Uterus (tissue), 4 donors: Measurements from ENCODE around the gene IZUMO3. TPM values are rescaled to one million over a fixed set of nuclear protein-coding genes. Genes with fewer than 3 reads are reported as not detected.

Experiments
- DNase-seq, 2 donors: peaks; one replicate each; pipeline ENCODE4 v3.0.0-alpha.2; 2019 to 2020
- H3K27ac ChIP-seq, 2 donors: fragments of 200-600 bp; sonication (generic); 1 replicate in 1 of 2; 2 replicates in 1 of 2; pipeline ENCODE4 v1.5.1; 2016 to 2018
- H3K27me3 ChIP-seq, 2 donors: fragments of 200-600 bp; sonication (generic); one replicate each; pipeline ENCODE4 v1.5.1; 2018 to 2019; ENCODE audit warnings: control low read depth in 1 of 2
- H3K36me3 ChIP-seq, 2 donors: fragments of 200-600 bp; sonication (generic); one replicate each; pipeline ENCODE4 v1.5.1; 2019; ENCODE audit warnings: control low read depth in 1 of 2
- H3K4me1 ChIP-seq, 2 donors: fragments of 200-600 bp; sonication (generic); one replicate each; pipeline ENCODE4 v1.5.1; 2018 to 2019; ENCODE audit warnings: control low read depth in 1 of 2
- H3K4me3 ChIP-seq, 2 donors: fragments of 200-600 bp; sonication (generic); 1 replicate in 1 of 2; 2 replicates in 1 of 2; pipeline ENCODE4 v1.5.1; 2018 to 2019; ENCODE audit warnings: mild to moderate bottlenecking in 1 of 2
- H3K9me3 ChIP-seq, 2 donors: fragments of 200-600 bp; sonication (generic); one replicate each; pipeline ENCODE4 v1.5.1; 2019; ENCODE audit warnings: control low read depth in 1 of 2
- POLR2A ChIP-seq, 2 donors: fragments of 450-650 bp; IDR thresholded peaks; one replicate each; pipeline ENCODE4 v1.6.1; 2016; ENCODE audit warnings: antibody characterized with exemption in 2 of 2, mild to moderate bottlenecking in 1 of 2, moderate library complexity in 1 of 2
- intact Hi-C: fragments of 100-400 bp; cut with DNase I; formaldehyde crosslinking; loops from one replicate; pipeline ENCODE4 v1.15.1; 2023; ENCODE audit warnings: low total_unique reads
- total RNA-seq, 4 donors: library from RNA; depleted of rRNA in 3 of 4; stranded (reverse); fragments of >200 nt in 3 of 4; gene quantifications; one replicate each; pipeline versions ENCODE4 v1.1.0 to v1.2.4, GENCODE V29; 2014 to 2023
- TF ChIP-seq, protein P1 (sequence below), 4 experiments: fragments of 200-600 bp in 2 of 4; fragments of 450-650 bp in 2 of 4; sonication (generic) in 2 of 4; IDR thresholded peaks; one replicate each; pipeline ENCODE4 v1.5.1; 2016 to 2019; ENCODE audit warnings: antibody characterized with exemption in 4 of 4, mild to moderate bottlenecking in 2 of 4, moderate library complexity in 1 of 4
- donor health status: DM: yes; HTN: yes; CAD: no.

IZUMO3 gene
- total RNA-seq, 4 donors from 2014 or later, result not detected

DNA sequence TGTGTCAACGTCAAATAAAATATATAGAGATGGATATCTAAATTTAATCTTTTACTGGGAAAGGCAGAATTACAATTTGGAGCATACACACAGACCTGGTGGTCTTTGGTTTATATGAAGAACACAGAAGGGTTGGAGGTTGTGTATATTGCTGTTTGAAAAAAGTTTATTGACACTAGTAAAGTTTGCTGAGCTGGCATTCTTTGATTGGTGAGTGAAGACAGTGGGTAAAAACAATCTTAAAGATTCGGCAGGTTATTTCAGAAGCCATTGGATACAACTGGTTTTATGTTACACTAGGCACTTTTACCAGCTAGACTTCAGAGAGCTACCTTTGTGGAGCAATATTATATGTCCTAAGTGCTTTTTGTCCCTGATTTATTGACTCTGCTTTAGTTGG, 27.2 kb downstream of the IZUMO3 start:
- H3K36me3 ChIP-seq, result peaks cover 0 to 3% of the 10 kb centered on the region in 2 donors
- no peaks in the 10 kb centered on the region for H3K27me3 ChIP-seq
- intact Hi-C loops, result no loop called here
- TF ChIP-seq, protein P1, sequence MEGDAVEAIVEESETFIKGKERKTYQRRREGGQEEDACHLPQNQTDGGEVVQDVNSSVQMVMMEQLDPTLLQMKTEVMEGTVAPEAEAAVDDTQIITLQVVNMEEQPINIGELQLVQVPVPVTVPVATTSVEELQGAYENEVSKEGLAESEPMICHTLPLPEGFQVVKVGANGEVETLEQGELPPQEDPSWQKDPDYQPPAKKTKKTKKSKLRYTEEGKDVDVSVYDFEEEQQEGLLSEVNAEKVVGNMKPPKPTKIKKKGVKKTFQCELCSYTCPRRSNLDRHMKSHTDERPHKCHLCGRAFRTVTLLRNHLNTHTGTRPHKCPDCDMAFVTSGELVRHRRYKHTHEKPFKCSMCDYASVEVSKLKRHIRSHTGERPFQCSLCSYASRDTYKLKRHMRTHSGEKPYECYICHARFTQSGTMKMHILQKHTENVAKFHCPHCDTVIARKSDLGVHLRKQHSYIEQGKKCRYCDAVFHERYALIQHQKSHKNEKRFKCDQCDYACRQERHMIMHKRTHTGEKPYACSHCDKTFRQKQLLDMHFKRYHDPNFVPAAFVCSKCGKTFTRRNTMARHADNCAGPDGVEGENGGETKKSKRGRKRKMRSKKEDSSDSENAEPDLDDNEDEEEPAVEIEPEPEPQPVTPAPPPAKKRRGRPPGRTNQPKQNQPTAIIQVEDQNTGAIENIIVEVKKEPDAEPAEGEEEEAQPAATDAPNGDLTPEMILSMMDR (IDR thresholded peaks at IDR 0.05), result no peak
- no peak for TF ChIP-seq POLR2A (IDR thresholded peaks at IDR 0.05)
- H3K4me1 ChIP-seq, result no peaks in the 10 kb centered on the region
- no peak for DNase-seq
- no peak overlapping the region for H3K4me3 ChIP-seq
- no peak overlapping the region for H3K27ac ChIP-seq
- H3K9me3 ChIP-seq, result no peaks in the 10 kb centered on the region

DNA sequence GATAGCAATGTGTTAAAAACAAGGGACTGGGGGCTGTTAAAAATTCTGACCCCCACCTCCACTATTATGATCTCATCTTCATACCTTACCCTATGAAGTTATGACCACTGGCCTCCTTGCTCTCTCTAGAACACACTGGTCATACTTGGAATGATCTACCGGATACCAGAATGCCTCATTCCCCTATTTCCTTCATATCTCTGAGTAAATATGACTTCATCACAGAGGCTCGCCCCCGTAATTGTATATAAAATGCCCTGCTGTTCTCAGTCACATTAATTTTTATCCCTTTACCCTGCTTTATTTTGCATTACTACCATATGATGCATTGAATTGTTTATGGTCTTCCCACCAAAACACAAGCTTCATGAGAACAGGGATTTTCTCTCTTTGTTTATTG, 29.2 kb downstream of the IZUMO3 start:
- DNase-seq, result no peak
- TF ChIP-seq POLR2A (IDR thresholded peaks at IDR 0.05), result no peak
- TF ChIP-seq, protein P1 (IDR thresholded peaks at IDR 0.05), result no peak
- Histone ChIP-seq H3K36me3 (peaks cover 0 to 3% of the 10 kb centered on the region in 2 donors), H3K4me1 (no peaks in the 10 kb centered on the region), H3K27me3 (no peaks in the 10 kb centered on the region), H3K4me3 (no peak overlapping the region), H3K9me3 (no peaks in the 10 kb centered on the region), H3K27ac (no peak overlapping the region)
- intact Hi-C loops, result no loop called here

DNA sequence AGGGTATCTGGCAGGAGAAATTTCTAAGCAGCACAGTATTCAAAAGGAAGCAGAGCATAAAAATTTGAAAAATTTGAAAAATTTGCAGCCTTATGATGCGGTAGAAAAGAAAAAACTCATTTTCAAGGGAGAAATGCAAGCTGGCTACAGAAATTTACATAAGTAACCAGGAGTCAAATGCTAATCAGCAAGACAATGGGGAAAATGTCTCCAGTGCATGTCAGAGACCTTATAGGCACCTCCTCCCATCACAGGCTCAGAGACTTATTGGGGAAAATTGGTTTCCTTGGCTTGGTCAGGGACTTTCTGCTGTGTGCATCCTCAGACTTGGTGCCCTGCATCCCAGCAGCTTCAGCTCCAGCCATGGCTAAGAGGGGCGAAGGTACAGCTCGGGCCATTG, 35.8 kb downstream of the IZUMO3 start:
- Histone ChIP-seq H3K36me3 (no peaks in the 10 kb centered on the region), H3K9me3 (no peaks in the 10 kb centered on the region), H3K27me3 (no peaks in the 10 kb centered on the region), H3K4me3 (no peak overlapping the region), H3K27ac (no peak overlapping the region), H3K4me1 (no peaks in the 10 kb centered on the region)
- TF ChIP-seq POLR2A (IDR thresholded peaks at IDR 0.05), result no peak
- TF ChIP-seq, protein P1 (IDR thresholded peaks at IDR 0.05), result no peak
- DNase-seq, result no peak
- intact Hi-C loops, result no loop called here

DNA sequence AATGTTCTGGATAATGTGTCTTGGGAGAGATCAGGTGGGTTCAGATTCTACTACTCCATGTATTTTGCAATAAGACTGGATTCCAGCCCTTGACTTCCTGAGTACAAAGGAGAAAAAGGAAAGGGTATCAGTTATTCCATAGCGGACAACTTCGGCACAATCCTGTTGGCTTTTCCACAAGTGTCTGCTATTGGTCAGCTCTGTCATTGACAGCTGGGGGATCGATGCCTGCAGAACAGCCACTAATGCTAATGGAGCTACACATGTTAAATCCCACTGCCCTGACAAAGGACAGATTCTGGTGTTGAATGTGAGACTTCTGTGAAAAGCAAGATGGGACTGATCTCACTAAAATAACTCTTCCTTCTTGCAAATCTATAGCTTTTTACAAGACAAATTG, 41.2 kb downstream of the IZUMO3 start:
- Histone ChIP-seq H3K27me3 (no peaks in the 10 kb centered on the region), H3K9me3 (no peaks in the 10 kb centered on the region), H3K4me1 (no peaks in the 10 kb centered on the region), H3K4me3 (no peak overlapping the region), H3K36me3 (no peaks in the 10 kb centered on the region), H3K27ac (no peak overlapping the region)
- intact Hi-C loops, result no loop called here
- TF ChIP-seq, protein P1 (IDR thresholded peaks at IDR 0.05), result no peak
- no peak for DNase-seq

DNA sequence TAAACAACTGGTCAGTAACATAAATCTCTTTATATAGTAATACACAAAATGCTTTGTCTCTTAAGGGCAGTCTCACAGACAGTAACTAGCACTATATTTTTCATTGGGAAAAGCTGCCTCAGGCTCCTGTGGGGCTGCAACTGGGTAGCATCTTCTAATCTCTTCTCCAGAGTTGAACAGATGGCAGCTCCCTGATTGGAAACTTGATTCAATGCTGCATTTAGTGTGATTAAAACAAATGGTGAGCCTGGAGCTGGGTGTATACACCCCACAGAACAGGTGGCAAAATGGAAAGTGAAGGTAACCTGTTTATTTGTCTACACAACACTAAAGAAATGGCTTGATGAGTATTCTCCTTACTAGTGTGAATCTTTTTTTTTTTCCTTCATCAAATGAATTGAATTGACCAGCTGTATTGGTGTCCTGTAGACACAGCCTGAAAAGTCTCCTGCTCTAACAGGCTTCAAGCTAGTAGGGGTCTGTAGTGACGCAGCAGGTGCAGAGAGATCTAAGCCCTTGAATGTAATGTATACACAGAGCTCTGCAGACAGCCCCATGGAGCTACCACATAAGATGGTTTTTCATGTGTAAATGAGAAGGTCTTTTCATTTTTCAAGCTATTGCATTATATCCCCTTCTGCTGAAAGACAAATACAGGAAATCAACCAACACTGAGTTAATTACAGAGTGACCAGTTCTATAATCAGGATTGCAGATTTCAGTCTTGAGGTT, 43.3 kb downstream of the IZUMO3 start:
- DNase-seq, result no peak
- intact Hi-C loops, result no loop called here
- no peak overlapping the region for H3K27ac ChIP-seq
- no peaks in the 10 kb centered on the region for H3K27me3 ChIP-seq
- no peak overlapping the region for H3K4me3 ChIP-seq
- H3K4me1 ChIP-seq, result no peaks in the 10 kb centered on the region
- no peak for TF ChIP-seq POLR2A (IDR thresholded peaks at IDR 0.05)
- TF ChIP-seq, protein P1 (IDR thresholded peaks at IDR 0.05), result no peak
- no peaks in the 10 kb centered on the region for H3K9me3 ChIP-seq
- H3K36me3 ChIP-seq, result no peaks in the 10 kb centered on the region
